BJ (cell line): ENCODE measurements around the gene COL4A3. TPM values are rescaled to one million over a fixed set of nuclear protein-coding genes. Genes with fewer than 3 reads are reported as not detected.

ENCODE experiments used
- CTCF ChIA-PET: fragments of 350-600 bp; formaldehyde crosslinking; extraction: SDS; loops from one replicate; lab custom pipeline; 2021; ENCODE audit warnings: antibody characterized with exemption, inconsistent platforms; lab: Yijun Ruan, JAX
- POLR2A ChIA-PET: fragments of 300-600 bp; sonication (Branson Sonifier 250); formaldehyde crosslinking; extraction: SDS; loops from one replicate; lab custom pipeline; 2021; ENCODE audit warnings: antibody characterized with exemption; lab: Charles Lee
- DNase-seq: peaks from one replicate; pipeline ENCODE4 v3.0.0-alpha.2; 2011; ENCODE audit warnings: low read depth
- H3K27me3 ChIP-seq: 2 replicates; pipeline ENCODE4 v1.6.0; 2011; ENCODE audit warnings: low read length; ENCODE audit not compliant: control insufficient read depth, insufficient read depth
- H3K36me3 ChIP-seq: 2 replicates; pipeline ENCODE4 v1.5.1; 2011; ENCODE audit warnings: low read length; ENCODE audit not compliant: control insufficient read depth, insufficient read depth
- H3K4me3 ChIP-seq: 2 replicates; pipeline ENCODE4 v1.5.1; 2011; ENCODE audit warnings: low read depth, mild to moderate bottlenecking, control low read depth, low read length
- polyA plus RNA-seq: library from polyadenylated mRNA; depleted of rRNA; stranded (reverse); fragments of >200 nt; gene quantifications from 2 replicates; pipeline ENCODE4 v1.2.3, GENCODE V29; 2011
- TF ChIP-seq, protein P1 (sequence below): IDR thresholded peaks from 2 replicates; pipeline ENCODE4 v1.5.1; 2011; ENCODE audit warnings: low read depth, mild to moderate bottlenecking, control low read depth, inconsistent platforms, low read length, moderate library complexity; ENCODE audit not compliant: insufficient read depth

Gene COL4A3
- polyA plus RNA-seq, 1 experiment, result 0.29 TPM

DNA sequence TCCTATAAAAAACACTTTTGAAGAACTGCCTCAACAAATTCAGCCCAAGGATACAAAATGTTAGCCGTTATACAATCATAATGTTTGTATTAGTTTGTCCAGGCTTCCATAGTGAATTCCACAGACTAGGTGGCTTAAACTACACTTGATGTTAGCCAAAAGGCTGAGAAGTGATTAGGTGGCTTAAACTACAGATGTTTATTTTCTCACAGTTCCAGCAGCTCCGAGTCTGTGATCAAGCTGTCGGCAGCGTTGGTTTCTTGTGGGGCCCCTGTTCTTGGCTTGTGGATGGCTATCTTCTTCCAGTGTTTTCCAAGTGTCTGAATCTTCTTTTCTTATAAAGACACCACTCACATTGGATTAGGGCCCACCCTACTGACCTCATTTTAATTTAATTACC lies 129.1 kb downstream of the COL4A3 start:
- POLR2A ChIA-PET, result no interaction called here
- CTCF ChIA-PET, result no interaction called here
- Histone ChIP-seq H3K36me3 (no peaks in the 10 kb centered on the region), H3K4me3 (no peak overlapping the region), H3K27me3 (no peaks in the 10 kb centered on the region)
- TF ChIP-seq, protein P1, sequence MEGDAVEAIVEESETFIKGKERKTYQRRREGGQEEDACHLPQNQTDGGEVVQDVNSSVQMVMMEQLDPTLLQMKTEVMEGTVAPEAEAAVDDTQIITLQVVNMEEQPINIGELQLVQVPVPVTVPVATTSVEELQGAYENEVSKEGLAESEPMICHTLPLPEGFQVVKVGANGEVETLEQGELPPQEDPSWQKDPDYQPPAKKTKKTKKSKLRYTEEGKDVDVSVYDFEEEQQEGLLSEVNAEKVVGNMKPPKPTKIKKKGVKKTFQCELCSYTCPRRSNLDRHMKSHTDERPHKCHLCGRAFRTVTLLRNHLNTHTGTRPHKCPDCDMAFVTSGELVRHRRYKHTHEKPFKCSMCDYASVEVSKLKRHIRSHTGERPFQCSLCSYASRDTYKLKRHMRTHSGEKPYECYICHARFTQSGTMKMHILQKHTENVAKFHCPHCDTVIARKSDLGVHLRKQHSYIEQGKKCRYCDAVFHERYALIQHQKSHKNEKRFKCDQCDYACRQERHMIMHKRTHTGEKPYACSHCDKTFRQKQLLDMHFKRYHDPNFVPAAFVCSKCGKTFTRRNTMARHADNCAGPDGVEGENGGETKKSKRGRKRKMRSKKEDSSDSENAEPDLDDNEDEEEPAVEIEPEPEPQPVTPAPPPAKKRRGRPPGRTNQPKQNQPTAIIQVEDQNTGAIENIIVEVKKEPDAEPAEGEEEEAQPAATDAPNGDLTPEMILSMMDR, result no peak
- no peak for DNase-seq

DNA sequence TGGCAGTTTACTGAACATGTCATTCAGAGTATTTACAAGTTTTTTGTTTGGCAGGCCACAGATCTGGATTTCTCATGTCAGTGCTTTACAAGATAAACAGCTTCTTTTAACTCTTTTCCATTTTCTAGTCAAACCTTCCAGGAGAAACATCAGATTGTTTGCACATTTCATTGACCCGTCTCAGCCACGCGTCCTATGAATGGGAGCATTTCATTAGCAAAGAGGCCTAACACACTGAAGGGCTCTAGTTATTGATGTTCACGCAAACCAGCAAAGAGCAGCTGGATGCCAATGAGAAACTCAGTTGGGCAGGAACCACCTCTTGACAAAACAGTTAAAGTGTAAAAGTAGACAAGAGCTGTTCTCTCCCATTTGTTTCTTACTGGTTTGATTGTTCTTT lies 131.4 kb downstream of the COL4A3 start:
- POLR2A ChIA-PET, result no interaction called here

DNA sequence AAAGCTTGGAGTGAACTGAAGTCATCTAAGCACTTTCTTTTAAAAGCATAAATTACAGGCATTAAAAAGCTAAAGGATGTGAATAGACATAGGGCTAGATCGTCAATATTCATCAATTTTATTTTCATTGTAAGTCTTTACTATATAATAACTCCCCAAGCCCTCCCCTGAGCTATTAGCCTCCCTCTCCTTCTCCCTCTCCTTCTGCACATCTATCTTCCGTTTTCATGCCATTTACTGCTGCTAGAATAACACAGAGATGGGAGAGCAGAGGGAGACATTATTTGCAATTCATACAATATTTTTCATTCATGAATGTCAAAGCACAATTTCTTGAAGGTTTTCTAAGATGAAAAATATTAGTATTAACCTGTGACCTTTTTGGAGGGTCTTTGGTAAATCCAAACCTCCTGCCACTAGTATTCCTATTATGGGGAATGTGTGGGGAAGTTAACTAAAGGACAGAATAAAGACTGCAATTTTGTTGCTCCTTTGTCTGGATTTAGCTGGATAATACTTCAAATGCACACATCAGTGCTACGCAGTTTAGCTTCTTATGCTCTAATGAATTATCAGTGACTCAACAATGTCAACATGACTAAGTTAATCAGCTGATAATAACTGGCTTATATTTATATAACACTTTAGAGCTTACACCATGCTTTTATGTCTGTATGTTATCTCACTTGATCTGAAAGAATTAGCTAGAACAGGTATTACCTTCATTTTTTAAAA lies 132.4 kb downstream of the COL4A3 start:
- H3K4me3 ChIP-seq, result no peak overlapping the region
- TF ChIP-seq, protein P1, result no peak
- POLR2A ChIA-PET, result no interaction called here
- H3K36me3 ChIP-seq, result no peaks in the 10 kb centered on the region
- CTCF ChIA-PET, result no interaction called here
- no peaks in the 10 kb centered on the region for H3K27me3 ChIP-seq
- no peak for DNase-seq

More for the DNA sequence above, 131.4 kb downstream of the COL4A3 start:
- DNase-seq, result no peak
- H3K4me3 ChIP-seq, result no peak overlapping the region
- H3K36me3 ChIP-seq, result no peaks in the 10 kb centered on the region
- TF ChIP-seq, protein P1, result no peak
- no peaks in the 10 kb centered on the region for H3K27me3 ChIP-seq
- CTCF ChIA-PET, result no interaction called here

DNA sequence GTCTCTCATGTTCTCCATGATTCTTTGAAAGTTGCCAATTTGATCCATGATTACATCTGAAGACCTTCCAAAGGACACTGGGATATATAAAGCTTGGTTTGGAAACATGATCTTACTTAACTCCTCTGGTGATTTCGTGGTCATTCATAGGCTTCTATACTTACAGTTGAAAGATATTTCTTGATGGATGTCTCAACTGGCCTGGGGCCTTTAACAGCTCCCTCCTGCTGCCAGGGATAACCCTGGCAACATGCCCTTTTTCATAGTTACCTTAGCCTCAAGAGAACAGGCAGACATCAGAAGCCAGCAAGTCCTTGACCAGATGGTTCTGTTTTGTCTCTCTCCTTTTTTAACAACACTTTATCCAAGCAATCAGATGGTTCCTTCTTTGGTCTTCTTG lies 137.1 kb downstream of the COL4A3 start:
- Histone ChIP-seq H3K27me3 (no peaks in the 10 kb centered on the region), H3K4me3 (no peak overlapping the region), H3K36me3 (no peaks in the 10 kb centered on the region)
- POLR2A ChIA-PET, result no interaction called here
- DNase-seq, result no peak
- CTCF ChIA-PET, result interaction anchor here (1.0 kb wide), 1 partner anchor 13 kb away, joined by 3 read pairs; no protein-coding TSS in a partner anchor
- TF ChIP-seq, protein P1, result no peak

DNA sequence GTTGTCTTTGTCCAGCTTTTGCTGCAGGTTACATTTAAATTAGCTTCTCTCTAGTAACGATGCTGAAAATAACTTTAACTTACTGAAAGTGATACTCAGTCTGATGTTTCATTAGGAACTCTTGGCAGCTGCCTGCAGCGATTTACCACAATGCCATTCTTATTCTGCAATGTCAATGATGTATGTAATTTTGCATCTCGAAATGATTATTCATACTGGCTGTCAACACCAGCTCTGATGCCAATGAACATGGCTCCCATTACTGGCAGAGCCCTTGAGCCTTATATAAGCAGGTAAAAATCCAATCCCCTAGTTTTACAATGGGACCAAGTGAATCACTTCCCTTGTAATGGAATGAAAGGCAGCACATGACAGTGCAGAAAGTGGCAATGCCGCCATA lies 144.4 kb downstream of the COL4A3 start:
- CTCF ChIA-PET, result no interaction called here
- no peaks in the 10 kb centered on the region for H3K27me3 ChIP-seq
- no peaks in the 10 kb centered on the region for H3K36me3 ChIP-seq
- no peak overlapping the region for H3K4me3 ChIP-seq
- TF ChIP-seq, protein P1, result no peak
- POLR2A ChIA-PET, result no interaction called here
- no peak for DNase-seq
